SU-DHL-6 (cell line): ENCODE measurements around the gene CNGA4.
"Not testable (repeated sequence)": the region's sequence is repeated elsewhere in the genome, so short reads cannot be mapped to it uniquely, and the experiment has no call there.

Source experiments
- H2AFZ ChIP-seq: fragments of 200-600 bp; sonication (generic); 2 replicates; pipeline ENCODE4 v1.6.1; 2014; ENCODE audit warnings: low read depth, mild to moderate bottlenecking, moderate library complexity, mixed read lengths, antibody characterized with exemption, low read length; ENCODE audit not compliant: severe bottlenecking
- H3F3A ChIP-seq: fragments of 200-600 bp; shearing (Covaris generic); 2 replicates; pipeline ENCODE4 v1.6.0; 2016; ENCODE audit warnings: antibody characterized with exemption, mild to moderate bottlenecking; ENCODE audit not compliant: insufficient read depth
- H3K27ac ChIP-seq: fragments of 200-600 bp; sonication (generic); 2 replicates; pipeline ENCODE4 v1.5.1; 2016; ENCODE audit warnings: low read depth, mild to moderate bottlenecking, low read length, moderate library complexity, mixed read lengths
- H3K27me3 ChIP-seq: fragments of 200-600 bp; sonication (generic), shearing (Covaris generic); 2 replicates; pipeline ENCODE4 v1.6.0; 2014; ENCODE audit warnings: mild to moderate bottlenecking, low read length
- H3K36me3 ChIP-seq: fragments of 200-600 bp; sonication (generic); 2 replicates; pipeline ENCODE4 v1.6.1; 2014; ENCODE audit warnings: mild to moderate bottlenecking, low read length, mixed read lengths
- H3K4me2 ChIP-seq: fragments of 300-600, 200-600 bp; shearing (Covaris generic), sonication (generic); 2 replicates; pipeline ENCODE4 v1.6.0; 2014; ENCODE audit warnings: low read length, low read depth, mild to moderate bottlenecking; ENCODE audit not compliant: poor library complexity, severe bottlenecking
- H3K4me3 ChIP-seq: fragments of 200-600 bp; sonication (generic); 2 replicates; pipeline ENCODE4 v1.5.1; 2014; ENCODE audit warnings: antibody characterized with exemption, low read length, mild to moderate bottlenecking, mixed read lengths; ENCODE audit not compliant: insufficient read depth, poor library complexity, severe bottlenecking
- H3K79me2 ChIP-seq: fragments of 200-600 bp; sonication (generic); 2 replicates; pipeline ENCODE4 v1.6.1; 2014; ENCODE audit warnings: mild to moderate bottlenecking, low read length, moderate library complexity; ENCODE audit not compliant: insufficient read depth
- H3K9ac ChIP-seq: fragments of 200-600 bp; sonication (generic); 2 replicates; pipeline ENCODE4 v1.7.0; 2014; ENCODE audit warnings: mild to moderate bottlenecking, low read length
- H3K9me2 ChIP-seq: fragments of 200-600 bp; sonication (generic); replicated peaks from 2 replicates; pipeline ENCODE4 v1.6.1; 2014; ENCODE audit warnings: low read length; ENCODE audit not compliant: insufficient read depth
- H3K9me3 ChIP-seq: fragments of 200-600 bp; sonication (generic); 2 replicates; pipeline ENCODE4 v1.6.1; 2014; ENCODE audit warnings: low read length, mixed read lengths; ENCODE audit not compliant: insufficient read depth
- H4K20me1 ChIP-seq: fragments of 200-600 bp; sonication (generic); 2 replicates; pipeline ENCODE4 v1.6.1; 2014; ENCODE audit warnings: low read depth, mild to moderate bottlenecking, antibody characterized with exemption, low read length, moderate library complexity, mixed read lengths
- EZH2phosphoT487 ChIP-seq: fragments of 200-600 bp; sonication (generic), shearing (Covaris generic); conservative IDR thresholded peaks from 2 replicates; pipeline ENCODE4 v1.6.1; 2018; ENCODE audit warnings: mild to moderate bottlenecking, antibody characterized with exemption, low read length, moderate library complexity, mixed read lengths
- TF ChIP-seq, protein P1 (sequence below): fragments of 200-600 bp; sonication (generic); IDR thresholded peaks from one replicate; pipeline ENCODE4 v1.5.1; 2017; ENCODE audit warnings: antibody characterized with exemption, mild to moderate bottlenecking, low read length, moderate library complexity; ENCODE audit not compliant: insufficient read depth, poor library complexity, severe bottlenecking

CNGA4 gene

DNA sequence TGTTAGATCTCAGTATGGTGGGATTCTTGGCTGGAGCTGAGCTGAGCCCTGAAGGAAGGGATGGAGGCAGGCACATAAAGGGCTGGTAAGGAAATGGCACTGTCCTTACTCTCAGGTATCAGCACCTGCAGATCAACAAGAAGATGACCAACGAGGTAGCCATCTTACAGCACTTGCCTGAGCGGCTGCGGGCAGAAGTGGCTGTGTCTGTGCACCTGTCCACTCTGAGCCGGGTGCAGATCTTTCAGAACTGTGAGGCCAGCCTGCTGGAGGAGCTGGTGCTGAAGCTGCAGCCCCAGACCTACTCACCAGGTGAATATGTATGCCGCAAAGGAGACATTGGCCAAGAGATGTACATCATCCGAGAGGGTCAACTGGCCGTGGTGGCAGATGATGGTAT, 2.4 kb downstream of the CNGA4 start:
- Histone ChIP-seq H3F3A (peaks cover 5% of the 10 kb centered on the region), H3K36me3 (no peaks in the 10 kb centered on the region), H3K79me2 (no peaks in the 10 kb centered on the region), H3K9me3 (no peaks in the 10 kb centered on the region), H3K27me3 (no peaks in the 10 kb centered on the region), H3K27ac (no peak overlapping the region), H3K4me3 (no peak overlapping the region), H3K9me2 (no peaks in the 10 kb centered on the region), H4K20me1 (no peaks in the 10 kb centered on the region), H3K4me2 (no peak overlapping the region), H2AFZ (no peak overlapping the region), H3K9ac (no peak overlapping the region)
- TF ChIP-seq, protein P1, sequence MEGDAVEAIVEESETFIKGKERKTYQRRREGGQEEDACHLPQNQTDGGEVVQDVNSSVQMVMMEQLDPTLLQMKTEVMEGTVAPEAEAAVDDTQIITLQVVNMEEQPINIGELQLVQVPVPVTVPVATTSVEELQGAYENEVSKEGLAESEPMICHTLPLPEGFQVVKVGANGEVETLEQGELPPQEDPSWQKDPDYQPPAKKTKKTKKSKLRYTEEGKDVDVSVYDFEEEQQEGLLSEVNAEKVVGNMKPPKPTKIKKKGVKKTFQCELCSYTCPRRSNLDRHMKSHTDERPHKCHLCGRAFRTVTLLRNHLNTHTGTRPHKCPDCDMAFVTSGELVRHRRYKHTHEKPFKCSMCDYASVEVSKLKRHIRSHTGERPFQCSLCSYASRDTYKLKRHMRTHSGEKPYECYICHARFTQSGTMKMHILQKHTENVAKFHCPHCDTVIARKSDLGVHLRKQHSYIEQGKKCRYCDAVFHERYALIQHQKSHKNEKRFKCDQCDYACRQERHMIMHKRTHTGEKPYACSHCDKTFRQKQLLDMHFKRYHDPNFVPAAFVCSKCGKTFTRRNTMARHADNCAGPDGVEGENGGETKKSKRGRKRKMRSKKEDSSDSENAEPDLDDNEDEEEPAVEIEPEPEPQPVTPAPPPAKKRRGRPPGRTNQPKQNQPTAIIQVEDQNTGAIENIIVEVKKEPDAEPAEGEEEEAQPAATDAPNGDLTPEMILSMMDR: no peak
- TF ChIP-seq EZH2phosphoT487: no peak

DNA sequence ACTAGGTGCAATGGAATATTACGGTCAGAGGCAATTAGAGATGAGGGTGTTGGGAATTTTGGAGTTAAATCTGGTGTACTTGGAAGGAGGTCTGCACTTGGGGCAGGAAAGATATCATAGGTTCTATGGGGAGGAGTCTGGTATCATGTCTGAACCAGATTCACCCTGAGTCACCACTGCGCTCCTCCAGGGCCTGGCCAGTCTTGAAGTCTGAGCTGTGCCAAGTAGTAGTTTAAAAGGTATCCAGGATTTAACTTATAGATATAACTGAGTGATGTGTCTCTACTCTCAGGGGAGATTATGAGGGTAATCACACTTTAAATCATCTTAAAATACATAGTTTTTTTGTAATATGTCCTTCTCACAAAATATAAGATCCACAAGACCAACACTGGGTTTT, 6.6 kb downstream of the CNGA4 start:
- H3K27ac ChIP-seq: no peak overlapping the region
- no peak overlapping the region for H3K4me2 ChIP-seq
- no peak overlapping the region for H3K4me3 ChIP-seq
- TF ChIP-seq, protein P1: no peak
- TF ChIP-seq EZH2phosphoT487: no peak
- no peaks in the 10 kb centered on the region for H4K20me1 ChIP-seq
- H3K9ac ChIP-seq: no peak overlapping the region
- no peaks in the 10 kb centered on the region for H3K36me3 ChIP-seq
- no peaks in the 10 kb centered on the region for H3K79me2 ChIP-seq
- H3K9me2 ChIP-seq: no peaks in the 10 kb centered on the region
- no peak overlapping the region for H2AFZ ChIP-seq
- H3K9me3 ChIP-seq: no peaks in the 10 kb centered on the region
- no peaks in the 10 kb centered on the region for H3K27me3 ChIP-seq
- no peaks in the 10 kb centered on the region for H3F3A ChIP-seq

DNA sequence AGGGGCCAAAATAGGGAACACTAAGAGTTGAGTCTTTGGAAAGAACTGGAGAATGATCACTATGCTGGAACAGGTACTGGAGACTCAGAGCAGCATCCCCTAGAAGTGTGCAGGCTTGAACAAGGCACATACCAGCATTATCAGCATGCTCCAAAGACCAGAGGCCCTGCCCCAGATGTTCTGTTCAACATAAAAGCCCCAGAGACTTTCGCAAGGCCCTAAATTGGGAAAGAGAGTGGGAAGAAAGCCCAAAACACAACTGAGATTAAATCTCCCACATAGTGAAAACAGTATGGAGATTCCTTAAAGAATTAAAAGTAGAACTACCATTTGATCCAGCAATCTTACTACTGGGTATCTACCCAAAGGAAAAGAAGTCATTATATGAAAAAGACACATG, 9.4 kb downstream of the CNGA4 start:
- Histone ChIP-seq H3K9me2 (no peaks in the 10 kb centered on the region), H3F3A (no peaks in the 10 kb centered on the region), H3K4me2 (no peak overlapping the region), H3K27me3 (no peaks in the 10 kb centered on the region), H3K79me2 (no peaks in the 10 kb centered on the region), H3K9me3 (no peaks in the 10 kb centered on the region), H4K20me1 (no peaks in the 10 kb centered on the region), H3K36me3 (no peaks in the 10 kb centered on the region), H3K4me3 (no peak overlapping the region), H3K9ac (no peak overlapping the region), H2AFZ (no peak overlapping the region), H3K27ac (no peak overlapping the region)
- TF ChIP-seq, protein P1: no peak
- TF ChIP-seq EZH2phosphoT487: no peak

DNA sequence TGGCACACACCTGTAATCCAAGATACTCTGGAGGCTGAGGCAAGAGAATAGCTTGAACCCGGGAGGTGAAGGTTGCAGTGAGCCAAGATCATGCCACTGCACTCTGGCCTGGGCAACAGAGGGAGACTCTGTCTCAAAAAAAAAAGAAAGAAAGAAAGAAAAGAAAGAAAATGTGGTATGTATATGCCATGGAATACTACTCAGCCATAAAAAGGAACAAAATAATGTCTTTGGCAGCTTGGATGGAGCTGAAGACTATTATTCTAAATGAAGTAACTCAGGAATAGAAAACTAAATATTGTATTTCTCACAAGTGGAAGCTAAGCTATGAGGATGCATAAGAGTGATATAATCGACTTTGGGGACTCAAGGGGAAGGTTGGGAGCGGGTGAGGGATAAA, 10.0 kb downstream of the CNGA4 start:
- H3K79me2 ChIP-seq, H3K27ac ChIP-seq, H3F3A ChIP-seq, H3K27me3 ChIP-seq, H4K20me1 ChIP-seq, H3K9me2 ChIP-seq, H3K9ac ChIP-seq, H3K36me3 ChIP-seq, H3K9me3 ChIP-seq, H2AFZ ChIP-seq, H3K4me3 ChIP-seq, H3K4me2 ChIP-seq: not testable (repeated sequence)
